Measurements from ENCODE around the gene NR2E3.

DNA sequence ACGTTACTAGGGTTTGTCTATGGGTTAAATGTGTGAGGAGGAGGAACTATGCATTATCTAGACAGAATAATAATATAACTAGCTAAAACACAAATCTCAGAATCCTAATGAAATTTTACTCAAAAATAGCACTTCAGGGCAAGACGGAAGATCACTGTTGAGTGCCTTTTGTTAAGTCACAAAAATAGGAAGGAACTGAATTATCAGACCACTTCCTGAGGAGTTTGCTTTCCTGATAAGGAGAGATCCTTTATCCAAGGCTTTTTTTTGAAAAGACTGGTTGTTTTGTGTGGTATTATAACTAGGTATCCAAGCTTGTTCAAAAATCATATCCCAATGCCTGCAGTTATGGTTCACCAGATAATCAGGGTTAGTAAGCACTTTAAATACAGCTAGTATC lies 34.6 kb downstream of the NR2E3 start:
- TF ChIP-seq CTCF (IDR thresholded peaks at IDR 0.05) (no peak), POLR2A (IDR thresholded peaks at IDR 0.05) (no peak)

Data from esophagus squamous epithelium (tissue), 4 donors.